Measurements from ENCODE around the gene LNX1. TPM values are rescaled to one million over a fixed set of nuclear protein-coding genes. Genes with fewer than 3 reads are reported as not detected.

Gene LNX1
- total and polyA plus RNA-seq, 9 donors, result 0.35 to 4.4 (median 1.5) TPM

DNA sequence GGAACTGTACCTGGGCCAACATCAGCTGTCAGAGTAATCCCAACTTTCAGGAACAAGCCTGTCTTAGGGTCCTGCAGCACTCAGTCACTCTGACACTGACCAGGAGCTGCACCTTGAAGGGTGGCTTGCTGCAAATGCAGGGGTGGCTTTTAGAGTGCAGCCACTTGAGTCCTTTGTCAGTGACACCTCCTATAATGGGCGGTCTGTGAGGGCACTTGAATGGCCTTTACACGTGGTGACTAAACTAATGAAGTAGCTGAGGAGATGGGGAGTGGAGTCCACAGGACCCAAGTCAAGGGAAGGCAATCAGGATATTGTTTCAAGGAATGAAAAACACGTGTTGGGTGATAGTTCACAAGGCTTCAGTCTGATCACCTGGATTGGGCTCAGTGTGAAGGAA lies 11.1 kb upstream of the LNX1 start:
- WGBS, 3 donors, result 80 to 85% (median 83%) methylated on average over 3 of the region's 3 CpGs
- Histone ChIP-seq H3K36me3 (no peaks in the 10 kb centered on the region), H3K27ac (no peak overlapping the region), H3K27me3 (no peaks in the 10 kb centered on the region), H3K4me1 (ENCODE audit: insufficient read depth) (no peaks in the 10 kb centered on the region), H3K4me3 (no peak overlapping the region), H3K9me3 (no peaks in the 10 kb centered on the region)
- intact Hi-C loops (cut with DNase I), result no loop called here
- TF ChIP-seq, protein P1, sequence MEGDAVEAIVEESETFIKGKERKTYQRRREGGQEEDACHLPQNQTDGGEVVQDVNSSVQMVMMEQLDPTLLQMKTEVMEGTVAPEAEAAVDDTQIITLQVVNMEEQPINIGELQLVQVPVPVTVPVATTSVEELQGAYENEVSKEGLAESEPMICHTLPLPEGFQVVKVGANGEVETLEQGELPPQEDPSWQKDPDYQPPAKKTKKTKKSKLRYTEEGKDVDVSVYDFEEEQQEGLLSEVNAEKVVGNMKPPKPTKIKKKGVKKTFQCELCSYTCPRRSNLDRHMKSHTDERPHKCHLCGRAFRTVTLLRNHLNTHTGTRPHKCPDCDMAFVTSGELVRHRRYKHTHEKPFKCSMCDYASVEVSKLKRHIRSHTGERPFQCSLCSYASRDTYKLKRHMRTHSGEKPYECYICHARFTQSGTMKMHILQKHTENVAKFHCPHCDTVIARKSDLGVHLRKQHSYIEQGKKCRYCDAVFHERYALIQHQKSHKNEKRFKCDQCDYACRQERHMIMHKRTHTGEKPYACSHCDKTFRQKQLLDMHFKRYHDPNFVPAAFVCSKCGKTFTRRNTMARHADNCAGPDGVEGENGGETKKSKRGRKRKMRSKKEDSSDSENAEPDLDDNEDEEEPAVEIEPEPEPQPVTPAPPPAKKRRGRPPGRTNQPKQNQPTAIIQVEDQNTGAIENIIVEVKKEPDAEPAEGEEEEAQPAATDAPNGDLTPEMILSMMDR (IDR thresholded peaks at IDR 0.05), result no peak
- TF ChIP-seq POLR2A (IDR thresholded peaks at IDR 0.05) (no peak), EP300 (IDR thresholded peaks at IDR 0.05) (no peak)
- no peak for DNase-seq

- Histone ChIP-seq H3K27ac (no peak overlapping the region), H3K36me3 (no peaks in the 10 kb centered on the region), H3K4me1 (ENCODE audit: insufficient read depth) (no peaks in the 10 kb centered on the region), H3K9me3 (no peaks in the 10 kb centered on the region), H3K27me3 (no peaks in the 10 kb centered on the region), H3K4me3 (no peak overlapping the region)
- WGBS, 3 donors, result 77 to 83% (median 81%) methylated on average over 9 of the region's 9 CpGs
- peak in 4 of 5 donors; percentile 23 to 38 (median 27) for DNase-seq
- TF ChIP-seq, protein P1 (IDR thresholded peaks at IDR 0.05), result no peak
- TF ChIP-seq EP300 (IDR thresholded peaks at IDR 0.05), result no peak
- TF ChIP-seq POLR2A (IDR thresholded peaks at IDR 0.05), result no peak
- intact Hi-C loops (cut with DNase I), result no loop called here
Observed at GRCh38 chr4:53601251-53601764, 10.0 kb upstream of the LNX1 start.

- Histone ChIP-seq H3K27ac (no peak overlapping the region), H3K36me3 (no peaks in the 10 kb centered on the region), H3K27me3 (no peaks in the 10 kb centered on the region), H3K4me3 (no peak overlapping the region), H3K4me1 (ENCODE audit: insufficient read depth) (no peaks in the 10 kb centered on the region), H3K9me3 (no peaks in the 10 kb centered on the region)
- DNase-seq, result no peak
- TF ChIP-seq, protein P1 (IDR thresholded peaks at IDR 0.05), result no peak
- TF ChIP-seq POLR2A (IDR thresholded peaks at IDR 0.05) (no peak), EP300 (IDR thresholded peaks at IDR 0.05) (no peak)
- intact Hi-C loops (cut with DNase I), result no loop called here
- 84 to 93% (median 92%) methylated on average over 2 of the region's 2 CpGs for WGBS, 3 donors
Observed at GRCh38 chr4:53599632-53600031, 8.3 kb upstream of the LNX1 start.

DNA sequence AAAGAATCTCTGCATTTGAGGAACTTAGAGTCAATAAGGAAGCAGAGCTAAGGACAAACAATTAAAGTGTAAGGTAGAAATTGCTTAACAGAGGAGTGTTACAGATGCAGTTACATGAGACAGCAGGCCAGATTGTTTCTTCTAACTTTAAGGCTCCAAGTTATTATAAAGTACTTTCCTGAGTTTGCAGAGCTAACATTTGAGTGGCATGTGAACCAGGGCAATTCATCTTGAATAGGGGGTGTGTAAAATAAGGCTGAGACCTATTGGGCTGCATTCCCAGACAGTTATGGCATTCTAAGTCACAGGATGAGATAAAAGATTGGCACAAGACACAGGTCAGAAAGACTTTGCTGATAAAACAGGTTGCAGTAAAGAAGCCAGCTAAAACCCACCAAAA lies 7.6 kb upstream of the LNX1 start:
- no peaks in the 10 kb centered on the region for H3K9me3 ChIP-seq
- intact Hi-C loops (cut with DNase I), result no loop called here
- no peaks in the 10 kb centered on the region for H3K27me3 ChIP-seq
- H3K27ac ChIP-seq, result no peak overlapping the region
- TF ChIP-seq EP300 (IDR thresholded peaks at IDR 0.05) (no peak), POLR2A (IDR thresholded peaks at IDR 0.05) (no peak)
- TF ChIP-seq, protein P1 (IDR thresholded peaks at IDR 0.05), result no peak
- H3K36me3 ChIP-seq, result no peaks in the 10 kb centered on the region
- DNase-seq, result no peak
- no peaks in the 10 kb centered on the region for H3K4me1 ChIP-seq (ENCODE audit: insufficient read depth)
- H3K4me3 ChIP-seq, result no peak overlapping the region
